Colonic mucosa (tissue), 4 donors: ENCODE results near the gene ATP1A2. TPM values are rescaled to one million over a fixed set of nuclear protein-coding genes. Genes with fewer than 3 reads are reported as not detected.

Source experiments
- DNase-seq: peaks from one replicate; pipeline ENCODE4 v3.0.0-alpha.2; 2020
- H3K27ac ChIP-seq: fragments of 200-600 bp; one replicate; pipeline ENCODE4 v1.8.0; 2021
- H3K27me3 ChIP-seq: fragments of 200-600 bp; one replicate; pipeline ENCODE4 v1.8.0; 2021
- H3K36me3 ChIP-seq: fragments of 200-600 bp; one replicate; pipeline ENCODE4 v1.8.0; 2021
- H3K4me1 ChIP-seq: fragments of 200-600 bp; one replicate; pipeline ENCODE4 v1.8.0; 2021; ENCODE audit warnings: mild to moderate bottlenecking
- H3K4me3 ChIP-seq: fragments of 200-600 bp; one replicate; pipeline ENCODE4 v1.8.0; 2021
- H3K9ac ChIP-seq, 2 donors: one replicate each; pipeline ENCODE4 v1.7.0; 2013; ENCODE audit warnings: control low read depth in 2 of 2, low read depth in 2 of 2, low read length in 2 of 2
- H3K9me3 ChIP-seq: fragments of 200-600 bp; one replicate; pipeline ENCODE4 v1.8.0; 2021
- intact Hi-C: fragments of 100-400 bp; cut with DNase I; formaldehyde crosslinking; loops from one replicate; pipeline ENCODE4 v1.14.1; 2022
- total RNA-seq, 2 donors: library from RNA; stranded (reverse); fragmentation: NEBNext Ultra II Directional in 1 of 2; extraction: Animal tissue kit (Norgen Biotek cat#: 25700) in 1 of 2; gene quantifications; one replicate each; pipeline ENCODE4 v1.2.1, GENCODE V29; 2021
- TF ChIP-seq, protein P1 (sequence below): fragments of 200-600 bp; IDR thresholded peaks from one replicate; pipeline ENCODE4 v1.8.0; 2022; ENCODE audit warnings: antibody characterized with exemption, mild to moderate bottlenecking
- donor health status: healthy.
- donor health status: DM: no; HTN: no; CAD: no.
- donor health status: DM: no; HTN: no; CAD: no.

The ATP1A2 gene
- total RNA-seq, 2 donors from 2014 or later = 1.5 to 6.1 TPM

- H3K36me3 ChIP-seq = no peaks in the 10 kb centered on the region
- no peaks in the 10 kb centered on the region for H3K9me3 ChIP-seq
- TF ChIP-seq, protein P1, sequence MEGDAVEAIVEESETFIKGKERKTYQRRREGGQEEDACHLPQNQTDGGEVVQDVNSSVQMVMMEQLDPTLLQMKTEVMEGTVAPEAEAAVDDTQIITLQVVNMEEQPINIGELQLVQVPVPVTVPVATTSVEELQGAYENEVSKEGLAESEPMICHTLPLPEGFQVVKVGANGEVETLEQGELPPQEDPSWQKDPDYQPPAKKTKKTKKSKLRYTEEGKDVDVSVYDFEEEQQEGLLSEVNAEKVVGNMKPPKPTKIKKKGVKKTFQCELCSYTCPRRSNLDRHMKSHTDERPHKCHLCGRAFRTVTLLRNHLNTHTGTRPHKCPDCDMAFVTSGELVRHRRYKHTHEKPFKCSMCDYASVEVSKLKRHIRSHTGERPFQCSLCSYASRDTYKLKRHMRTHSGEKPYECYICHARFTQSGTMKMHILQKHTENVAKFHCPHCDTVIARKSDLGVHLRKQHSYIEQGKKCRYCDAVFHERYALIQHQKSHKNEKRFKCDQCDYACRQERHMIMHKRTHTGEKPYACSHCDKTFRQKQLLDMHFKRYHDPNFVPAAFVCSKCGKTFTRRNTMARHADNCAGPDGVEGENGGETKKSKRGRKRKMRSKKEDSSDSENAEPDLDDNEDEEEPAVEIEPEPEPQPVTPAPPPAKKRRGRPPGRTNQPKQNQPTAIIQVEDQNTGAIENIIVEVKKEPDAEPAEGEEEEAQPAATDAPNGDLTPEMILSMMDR = no peak
- H3K4me1 ChIP-seq = no peaks in the 10 kb centered on the region
- no peak for DNase-seq
- no peak overlapping the region for H3K4me3 ChIP-seq
- H3K27ac ChIP-seq = no peak overlapping the region
- intact Hi-C loops = no loop called here
- H3K27me3 ChIP-seq = no peaks in the 10 kb centered on the region
- H3K9ac ChIP-seq = no peak overlapping the region
Measured at GRCh38 chr1:160144921-160145320, 29.4 kb downstream of the ATP1A2 start.

GRCh38 chr1:160146107-160146506, 30.5 kb downstream of the ATP1A2 start:
- Histone ChIP-seq H3K9ac (no peak overlapping the region), H3K27me3 (no peaks in the 10 kb centered on the region), H3K9me3 (no peaks in the 10 kb centered on the region), H3K4me3 (no peak overlapping the region), H3K27ac (no peak overlapping the region), H3K4me1 (no peaks in the 10 kb centered on the region), H3K36me3 (no peaks in the 10 kb centered on the region)
- DNase-seq = no peak
- TF ChIP-seq, protein P1 = no peak
- intact Hi-C loops = no loop called here

DNA sequence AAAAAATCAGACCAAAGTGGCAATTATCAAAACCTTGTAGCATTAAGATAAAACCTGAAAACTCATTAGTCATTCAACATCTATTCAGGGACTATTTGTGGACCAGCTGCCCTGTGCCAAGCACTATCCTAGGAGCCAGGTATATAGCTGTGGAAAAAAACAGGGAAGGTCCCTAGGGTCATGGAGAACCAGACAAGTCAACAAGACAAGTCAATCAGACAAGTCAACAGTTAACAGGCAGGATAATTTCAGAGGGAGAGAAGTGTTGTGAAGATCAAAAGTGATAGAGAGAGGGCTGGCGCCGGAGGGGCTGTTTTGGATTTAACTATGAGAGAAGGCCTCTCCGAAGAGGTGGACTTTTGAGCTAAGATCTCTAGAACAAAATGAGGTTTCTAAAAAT, 32.6 kb downstream of the ATP1A2 start:
- H3K36me3 ChIP-seq = no peaks in the 10 kb centered on the region
- no peaks in the 10 kb centered on the region for H3K9me3 ChIP-seq
- intact Hi-C loops = no loop called here
- no peak overlapping the region for H3K9ac ChIP-seq
- H3K27ac ChIP-seq = no peak overlapping the region
- H3K4me1 ChIP-seq = no peaks in the 10 kb centered on the region
- TF ChIP-seq, protein P1 = no peak
- DNase-seq = no peak
- H3K27me3 ChIP-seq = no peaks in the 10 kb centered on the region
- no peak overlapping the region for H3K4me3 ChIP-seq

DNA sequence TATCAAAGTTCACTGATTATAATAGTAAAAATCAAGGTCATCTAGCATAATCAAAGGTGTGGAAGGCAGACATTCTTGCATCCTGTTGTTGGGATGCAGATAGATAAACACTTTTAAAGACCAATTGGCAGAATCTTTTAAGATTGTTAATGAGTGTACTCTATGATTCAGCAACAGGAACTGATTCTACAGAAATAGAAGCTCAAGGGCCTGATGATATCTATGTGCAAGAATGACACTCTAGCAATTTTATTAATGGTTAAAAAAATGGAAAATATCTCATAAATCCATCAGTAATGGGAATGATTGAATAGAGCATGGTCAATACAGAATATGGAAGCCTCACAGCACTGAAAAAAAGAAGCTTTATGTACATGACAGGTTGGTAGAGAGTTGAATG, 33.7 kb downstream of the ATP1A2 start:
- Histone ChIP-seq H3K4me1 (no peaks in the 10 kb centered on the region), H3K9me3 (no peaks in the 10 kb centered on the region), H3K27me3 (no peaks in the 10 kb centered on the region), H3K4me3 (no peak overlapping the region), H3K9ac (no peak overlapping the region), H3K27ac (no peak overlapping the region), H3K36me3 (no peaks in the 10 kb centered on the region)
- intact Hi-C loops = no loop called here
- DNase-seq = no peak
- TF ChIP-seq, protein P1 = no peak

DNA sequence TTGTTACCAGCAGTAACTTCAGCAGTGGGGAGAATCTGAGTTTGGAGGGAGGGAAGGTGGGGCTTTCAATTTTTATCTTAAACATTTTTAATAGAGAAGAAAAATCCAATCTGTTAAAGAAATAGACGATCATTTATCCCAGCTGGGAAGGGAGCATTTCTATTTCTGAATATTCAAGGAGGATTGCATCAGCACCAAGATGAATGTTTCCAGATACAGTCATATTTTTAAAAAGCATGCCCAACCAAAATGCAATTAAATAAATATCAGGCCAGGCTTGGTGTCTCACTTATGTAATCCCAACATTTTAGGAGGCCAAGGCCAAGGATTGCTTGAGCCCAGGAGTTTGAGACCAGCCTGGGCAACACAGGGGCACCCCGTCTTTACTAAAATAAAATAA, 34.2 kb downstream of the ATP1A2 start:
- no peak overlapping the region for H3K4me3 ChIP-seq
- H3K27ac ChIP-seq = no peak overlapping the region
- no peak for DNase-seq
- no peaks in the 10 kb centered on the region for H3K4me1 ChIP-seq
- no peaks in the 10 kb centered on the region for H3K36me3 ChIP-seq
- TF ChIP-seq, protein P1 = no peak
- H3K27me3 ChIP-seq = no peaks in the 10 kb centered on the region
- no peaks in the 10 kb centered on the region for H3K9me3 ChIP-seq
- H3K9ac ChIP-seq = no peak overlapping the region
- intact Hi-C loops = no loop called here

DNA sequence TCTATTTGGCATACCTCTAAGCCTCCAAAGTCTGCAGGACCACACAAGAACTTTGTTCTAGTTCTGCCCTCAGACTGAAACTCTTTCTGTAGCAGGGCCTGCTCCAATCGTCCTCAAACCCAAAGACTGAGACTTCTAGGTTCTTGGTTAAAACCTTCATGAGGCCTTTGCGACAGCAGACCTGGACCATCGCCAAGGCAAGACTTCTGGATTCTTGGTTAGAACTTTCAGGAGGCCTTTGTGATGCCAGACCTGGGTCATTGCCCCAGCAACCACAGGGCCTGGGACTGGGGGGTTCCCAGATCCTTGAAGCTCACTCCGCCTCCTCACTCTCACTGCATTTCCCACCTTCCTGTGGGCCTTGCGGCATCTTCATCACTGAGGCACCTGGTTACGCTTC, 35.7 kb downstream of the ATP1A2 start, which contains the start of gene ATP1A4:
Gene ATP1A4, plus strand, starts transcription at position 301 of the 400 bp plus-strand sequence. CDS start 438 bp downstream, outside the sequence.
- no peaks in the 10 kb centered on the region for H3K9me3 ChIP-seq
- H3K4me3 ChIP-seq = no peak within 1 kb of the TSS
- no peaks in the 10 kb centered on the region for H3K27me3 ChIP-seq
- intact Hi-C loops = no loop called here
- no peaks in the 10 kb centered on the region for H3K36me3 ChIP-seq
- no peak within 1 kb of the TSS for H3K9ac ChIP-seq
- no peak within 1 kb of the TSS for H3K27ac ChIP-seq
- DNase-seq = no peak
- H3K4me1 ChIP-seq = no peaks in the 10 kb centered on the region
- TF ChIP-seq, protein P1 = no peak
